Stimulated activated CD4-positive, alpha-beta T cell treated with anti-CD3 and anti-CD28 coated beads, Interleukin-4, amount 100 ng/mL, for 48 hours (primary cell): ENCODE results near the gene CALHM3.
"Not testable (repeated sequence)": the region's sequence is repeated elsewhere in the genome, so short reads cannot be mapped to it uniquely, and the experiment has no call there.

ENCODE experiments used
- DNase-seq, 2 donors: peaks; one replicate each; pipeline ENCODE4 v3.0.0-alpha.2; 2020; ENCODE audit warnings: low read depth in 2 of 2

Gene CALHM3

GRCh38 chr10:103479135-103479534 is at the start of gene CALHM3:
Gene CALHM3 (minus strand): TSS chr10:103479240. CDS start chr10:103479032, 208 bp downstream.
- DNase-seq = no peak

- no peak for DNase-seq
Observed at GRCh38 chr10:103528549-103528948, 49.5 kb upstream of the CALHM3 start.

GRCh38 chr10:103527476-103527875 is 48.4 kb upstream of the CALHM3 start:
- not testable (repeated sequence) for DNase-seq

- DNase-seq = no peak
Observed at GRCh38 chr10:103525901-103526300, 46.9 kb upstream of the CALHM3 start.

GRCh38 chr10:103523683-103524082 is 44.6 kb upstream of the CALHM3 start:
- DNase-seq = no peak

GRCh38 chr10:103522006-103522405 is 43.0 kb upstream of the CALHM3 start:
- DNase-seq = not testable (repeated sequence)

- DNase-seq = no peak
Observed at GRCh38 chr10:103519798-103520197, 40.8 kb upstream of the CALHM3 start.

GRCh38 chr10:103517234-103518085 is 38.4 kb upstream of the CALHM3 start:
- DNase-seq = no peak

GRCh38 chr10:103514244-103514643 is 35.2 kb upstream of the CALHM3 start:
- DNase-seq = no peak

- DNase-seq = no peak
Observed at GRCh38 chr10:103513380-103514060, 34.5 kb upstream of the CALHM3 start.

GRCh38 chr10:103512591-103513379 is 33.7 kb upstream of the CALHM3 start:
- DNase-seq = no peak

- DNase-seq = no peak
Observed at GRCh38 chr10:103512166-103512565, 33.1 kb upstream of the CALHM3 start.

GRCh38 chr10:103510791-103511752 is 32.0 kb upstream of the CALHM3 start:
- DNase-seq = no peak

- DNase-seq = no peak
Observed at GRCh38 chr10:103510046-103510685, 31.1 kb upstream of the CALHM3 start.

- no peak for DNase-seq
Observed at GRCh38 chr10:103507235-103508191, 28.5 kb upstream of the CALHM3 start.

GRCh38 chr10:103506061-103506460 is 27.0 kb upstream of the CALHM3 start:
- DNase-seq = no peak

GRCh38 chr10:103504181-103504783 is 25.2 kb upstream of the CALHM3 start:
- peak in 1 of 2 donors; percentile 34 for DNase-seq

GRCh38 chr10:103503777-103504176 is 24.7 kb upstream of the CALHM3 start:
- DNase-seq = not testable (repeated sequence)
